Measurements from ENCODE around the gene ENTPD6.

DNA sequence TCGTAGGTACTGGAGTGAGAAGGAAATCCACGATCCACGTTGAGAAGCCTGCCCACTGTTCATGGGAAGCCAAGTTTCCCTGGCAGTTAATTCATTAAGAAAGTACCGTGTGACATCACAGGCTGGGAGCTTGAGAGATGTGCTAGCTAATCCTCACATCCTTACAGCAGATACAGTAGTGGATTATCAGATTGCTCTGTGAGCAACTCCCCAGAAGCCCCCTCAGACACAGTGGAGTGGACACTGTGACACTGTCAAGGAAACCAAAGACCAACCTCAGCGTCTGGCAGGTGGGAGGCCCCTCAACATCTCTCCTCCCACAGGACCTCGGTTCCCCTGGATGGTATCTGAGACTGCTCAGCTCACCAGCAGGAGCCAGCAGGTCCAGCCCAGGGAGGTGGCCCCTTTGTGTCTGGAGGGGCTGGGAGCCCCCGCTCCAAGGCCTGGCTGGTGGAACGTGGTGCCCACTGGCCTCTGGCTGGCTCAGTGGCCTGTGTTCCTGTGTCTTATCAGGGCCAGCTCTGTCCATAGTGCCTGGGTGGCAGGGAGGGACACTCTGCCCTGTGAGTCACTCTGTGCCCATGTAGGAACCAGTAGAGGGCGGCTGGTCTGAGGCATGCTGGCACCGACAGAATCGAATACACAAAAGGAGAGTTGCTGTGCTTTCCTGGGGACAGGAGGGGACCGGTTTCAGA, 59.6 kb downstream of the ENTPD6 start:
- TF ChIP-seq SUZ12 (IDR thresholded peaks at IDR 0.05; ENCODE audit: extremely low read depth, insufficient read depth, insufficient read length) (no peak), YY1 (IDR thresholded peaks at IDR 0.05; ENCODE audit: insufficient read depth, insufficient read length) (no peak)
